Stimulated activated CD8-positive, alpha-beta memory T cell treated with anti-CD3 and anti-CD28 coated beads, Interleukin-4, amount 100 ng/mL, for 48 hours (primary cell): Measurements from ENCODE around the gene AFAP1.

Experiments used
- DNase-seq: peaks from one replicate; pipeline ENCODE4 v3.0.0-alpha.2; 2020

The AFAP1 gene, protein sequence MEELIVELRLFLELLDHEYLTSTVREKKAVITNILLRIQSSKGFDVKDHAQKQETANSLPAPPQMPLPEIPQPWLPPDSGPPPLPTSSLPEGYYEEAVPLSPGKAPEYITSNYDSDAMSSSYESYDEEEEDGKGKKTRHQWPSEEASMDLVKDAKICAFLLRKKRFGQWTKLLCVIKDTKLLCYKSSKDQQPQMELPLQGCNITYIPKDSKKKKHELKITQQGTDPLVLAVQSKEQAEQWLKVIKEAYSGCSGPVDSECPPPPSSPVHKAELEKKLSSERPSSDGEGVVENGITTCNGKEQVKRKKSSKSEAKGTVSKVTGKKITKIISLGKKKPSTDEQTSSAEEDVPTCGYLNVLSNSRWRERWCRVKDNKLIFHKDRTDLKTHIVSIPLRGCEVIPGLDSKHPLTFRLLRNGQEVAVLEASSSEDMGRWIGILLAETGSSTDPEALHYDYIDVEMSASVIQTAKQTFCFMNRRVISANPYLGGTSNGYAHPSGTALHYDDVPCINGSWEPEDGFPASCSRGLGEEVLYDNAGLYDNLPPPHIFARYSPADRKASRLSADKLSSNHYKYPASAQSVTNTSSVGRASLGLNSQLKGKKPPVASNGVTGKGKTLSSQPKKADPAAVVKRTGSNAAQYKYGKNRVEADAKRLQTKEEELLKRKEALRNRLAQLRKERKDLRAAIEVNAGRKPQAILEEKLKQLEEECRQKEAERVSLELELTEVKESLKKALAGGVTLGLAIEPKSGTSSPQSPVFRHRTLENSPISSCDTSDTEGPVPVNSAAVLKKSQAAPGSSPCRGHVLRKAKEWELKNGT

DNA sequence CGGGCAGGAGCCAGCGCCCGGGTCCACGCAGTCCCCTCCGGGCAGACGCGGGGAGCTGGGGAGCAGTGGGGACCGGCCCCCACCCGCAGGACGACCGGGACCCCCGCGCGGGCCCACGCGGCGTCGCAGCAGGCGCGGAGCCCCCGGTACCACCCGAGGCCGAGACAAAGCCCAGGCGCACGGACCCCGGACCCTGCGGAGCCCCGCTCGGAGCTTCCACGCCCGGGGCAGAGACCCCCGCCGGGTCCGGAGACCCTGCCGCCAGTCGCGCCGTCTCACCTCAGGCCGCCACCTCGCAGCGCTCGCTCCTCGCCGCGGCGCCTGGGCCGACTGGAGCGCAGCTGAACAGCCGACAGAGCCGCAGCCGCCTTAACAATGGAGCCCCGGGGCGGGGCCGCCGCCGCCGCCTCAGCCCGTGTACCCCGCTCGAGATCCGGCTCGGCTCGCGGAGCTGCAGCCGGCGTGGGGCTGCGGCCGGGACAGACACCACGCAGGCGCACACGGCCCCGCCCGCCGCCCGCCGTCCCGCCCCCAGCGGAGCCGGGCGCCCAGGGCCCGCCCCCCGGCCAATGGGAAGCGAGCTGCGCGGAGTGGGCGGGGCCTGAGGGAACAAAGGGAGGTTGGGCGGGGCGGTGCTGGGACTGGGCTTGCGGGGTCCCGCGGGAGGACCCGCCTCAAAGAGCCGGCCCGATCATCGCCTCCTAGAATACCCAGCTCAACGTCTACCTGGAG is at the start of gene AFAP1:
Gene AFAP1 (minus strand): TSS at position 485 of the 732 bp plus-strand sequence. CDS start 67,783 bp downstream, outside the sequence.
- peak; percentile 92 for DNase-seq

- DNase-seq = no peak
Observed at GRCh38 chr4:7988437-7988836, 48.8 kb upstream of the AFAP1 start.

DNA sequence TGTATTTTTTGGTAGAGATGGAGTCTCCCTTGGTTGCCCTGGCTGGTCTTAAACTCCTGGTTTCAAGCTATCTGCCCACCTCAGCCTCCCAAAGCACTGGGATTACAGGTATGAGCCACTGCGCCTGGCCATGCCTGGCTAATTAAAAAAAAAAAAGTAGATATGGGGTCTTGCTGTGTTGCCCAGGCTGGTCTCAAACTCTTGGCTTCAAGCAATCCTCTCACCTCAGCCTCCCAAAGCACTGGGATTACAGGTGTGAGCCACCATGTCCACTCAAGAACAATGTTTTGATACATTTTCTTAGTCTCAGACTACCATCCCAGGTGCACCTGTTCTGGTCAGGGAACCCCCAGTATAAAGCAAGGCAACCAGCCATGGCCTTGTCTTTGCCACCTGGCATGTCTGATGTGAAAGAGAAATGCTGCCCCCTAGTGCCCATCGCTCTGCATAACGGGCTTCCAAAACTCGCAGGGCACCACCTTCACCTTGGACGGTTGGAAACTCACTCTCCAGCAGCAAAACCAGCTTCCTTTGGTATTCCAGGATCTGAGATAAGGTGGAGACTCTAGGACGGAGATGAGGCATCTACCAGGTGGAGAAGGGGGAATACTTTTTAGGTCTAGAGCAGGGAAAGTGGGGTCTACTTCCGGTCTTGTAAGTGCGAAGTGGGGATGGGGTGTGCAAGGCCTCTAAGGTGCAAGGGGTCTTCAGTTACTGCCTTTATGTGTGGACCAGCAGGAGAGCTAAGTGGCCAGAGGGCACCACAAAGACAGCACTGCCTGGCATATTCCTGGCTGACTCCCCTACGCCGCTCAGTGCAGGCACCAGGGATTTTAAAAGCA is 47.7 kb upstream of the AFAP1 start:
- peak; percentile 90 for DNase-seq

GRCh38 chr4:7985891-7986441 is 46.3 kb upstream of the AFAP1 start:
- no peak for DNase-seq

- no peak for DNase-seq
Observed at GRCh38 chr4:7985072-7985471, 45.4 kb upstream of the AFAP1 start.

- DNase-seq = no peak
Observed at GRCh38 chr4:7984286-7984925, 44.7 kb upstream of the AFAP1 start.

GRCh38 chr4:7983296-7983695 is 43.6 kb upstream of the AFAP1 start:
- DNase-seq = no peak

GRCh38 chr4:7981738-7982394 is 42.2 kb upstream of the AFAP1 start:
- no peak for DNase-seq

- no peak for DNase-seq
Observed at GRCh38 chr4:7980036-7980435, 40.4 kb upstream of the AFAP1 start.

DNA sequence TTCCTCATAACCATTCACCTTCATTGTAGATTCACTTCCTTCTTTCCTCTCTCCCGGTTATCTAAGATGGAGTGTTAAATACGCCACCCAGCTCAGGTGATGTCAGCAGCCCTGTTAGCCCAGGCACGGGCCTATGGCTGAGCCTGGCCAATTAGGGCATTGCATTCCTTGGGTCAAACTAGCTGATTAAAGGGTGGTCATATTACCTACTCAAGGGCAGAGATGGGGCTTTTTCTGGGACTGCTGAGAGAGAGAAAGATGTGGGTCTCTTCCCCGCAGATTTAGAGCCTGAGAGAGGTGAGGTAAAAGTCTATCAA is 39.9 kb upstream of the AFAP1 start:
- no peak for DNase-seq

GRCh38 chr4:7978907-7979651 is 39.4 kb upstream of the AFAP1 start:
- DNase-seq = no peak

- no peak for DNase-seq
Observed at GRCh38 chr4:7978489-7978888, 38.8 kb upstream of the AFAP1 start.

DNA sequence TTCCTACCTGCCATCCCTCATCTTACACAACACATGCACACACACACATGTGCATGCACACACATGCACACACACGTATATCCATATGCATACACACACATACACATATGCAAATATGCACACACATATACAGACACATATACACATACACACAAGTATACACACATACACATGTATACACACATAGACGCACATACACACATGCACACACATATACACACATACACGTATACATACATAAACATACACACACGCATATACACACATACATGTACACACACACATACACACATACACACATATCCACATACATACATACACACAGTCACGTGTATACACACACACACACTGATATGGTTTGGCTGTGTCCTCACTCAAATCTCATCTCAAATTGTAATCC is 37.0 kb upstream of the AFAP1 start:
- no peak for DNase-seq

GRCh38 chr4:7976025-7976424 is 36.4 kb upstream of the AFAP1 start:
- no peak for DNase-seq

GRCh38 chr4:7974425-7974824 is 34.8 kb upstream of the AFAP1 start:
- DNase-seq = no peak

- peak; percentile 46 for DNase-seq
Observed at GRCh38 chr4:7973545-7973981, 33.9 kb upstream of the AFAP1 start.

- DNase-seq = no peak
Observed at GRCh38 chr4:7971881-7972500, 32.3 kb upstream of the AFAP1 start.

DNA sequence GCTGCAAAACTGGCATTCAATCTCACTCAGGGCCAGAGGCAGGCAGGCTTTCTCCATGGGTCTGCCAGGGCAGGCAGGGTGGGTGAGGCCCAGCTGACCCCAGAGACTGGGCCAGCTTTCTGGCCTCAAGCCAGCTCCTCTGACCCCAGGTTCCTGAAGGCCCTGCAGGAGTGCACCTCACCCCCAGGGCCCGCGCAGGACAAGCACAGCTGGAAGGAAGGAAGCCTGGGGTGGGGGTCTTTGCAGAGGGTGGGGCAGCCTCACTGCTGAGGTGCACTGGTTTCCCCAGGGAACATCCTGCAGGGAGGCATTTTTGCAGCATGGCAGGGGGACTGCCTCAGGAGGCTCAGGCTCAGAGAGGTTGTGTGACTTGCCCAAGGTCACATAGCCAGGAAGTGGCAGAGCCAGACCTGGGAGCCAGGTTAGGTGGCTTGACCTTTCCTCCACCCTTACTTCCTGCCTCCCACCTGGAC is 31.5 kb upstream of the AFAP1 start:
- no peak for DNase-seq

- DNase-seq = peak; percentile 44
Observed at GRCh38 chr4:7970361-7970946, 30.8 kb upstream of the AFAP1 start.
